Activated T-cell treated with anti-CD3 and anti-CD28 coated beads for 1 hour (primary cell): Measurements from ENCODE around the gene OR51F2.
"Not testable (repeated sequence)": the region's sequence is repeated elsewhere in the genome, so short reads cannot be mapped to it uniquely, and the experiment has no call there.

Experiments used
- DNase-seq: peaks from one replicate; pipeline ENCODE4 v3.0.0-alpha.2; 2020; ENCODE audit warnings: low read depth

The OR51F2 gene, protein sequence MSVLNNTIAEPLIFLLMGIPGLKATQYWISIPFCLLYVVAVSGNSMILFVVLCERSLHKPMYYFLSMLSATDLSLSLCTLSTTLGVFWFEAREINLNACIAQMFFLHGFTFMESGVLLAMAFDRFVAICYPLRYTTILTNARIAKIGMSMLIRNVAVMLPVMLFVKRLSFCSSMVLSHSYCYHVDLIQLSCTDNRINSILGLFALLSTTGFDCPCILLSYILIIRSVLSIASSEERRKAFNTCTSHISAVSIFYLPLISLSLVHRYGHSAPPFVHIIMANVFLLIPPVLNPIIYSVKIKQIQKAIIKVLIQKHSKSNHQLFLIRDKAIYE

DNA sequence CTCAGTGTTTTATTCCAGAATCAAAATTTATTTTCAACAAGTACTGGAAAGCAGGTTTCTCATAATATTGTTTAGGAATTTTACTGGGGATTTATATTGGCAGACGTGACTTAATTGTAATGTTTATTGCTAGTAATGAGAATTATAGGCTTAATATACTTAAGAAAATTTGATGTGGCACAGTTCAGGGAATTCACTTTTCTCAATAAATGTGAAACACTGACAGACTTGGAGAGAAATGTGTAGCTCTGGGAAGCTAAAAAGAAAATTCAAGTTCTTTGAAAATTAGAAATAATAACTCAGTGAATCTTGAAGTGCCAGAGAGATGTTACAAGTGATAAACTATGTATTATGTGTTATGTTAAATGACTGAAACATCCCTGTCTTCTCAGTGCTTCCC, at the start of gene OR51F2:
TSS of gene OR51F2 (plus strand) at position 301 of the 400 bp plus-strand sequence. CDS start 101 bp downstream, outside the sequence.
- no peak for DNase-seq

GRCh38 chr11:4782454-4782853, 38.7 kb upstream of the OR51F2 start:
- no peak for DNase-seq

DNA sequence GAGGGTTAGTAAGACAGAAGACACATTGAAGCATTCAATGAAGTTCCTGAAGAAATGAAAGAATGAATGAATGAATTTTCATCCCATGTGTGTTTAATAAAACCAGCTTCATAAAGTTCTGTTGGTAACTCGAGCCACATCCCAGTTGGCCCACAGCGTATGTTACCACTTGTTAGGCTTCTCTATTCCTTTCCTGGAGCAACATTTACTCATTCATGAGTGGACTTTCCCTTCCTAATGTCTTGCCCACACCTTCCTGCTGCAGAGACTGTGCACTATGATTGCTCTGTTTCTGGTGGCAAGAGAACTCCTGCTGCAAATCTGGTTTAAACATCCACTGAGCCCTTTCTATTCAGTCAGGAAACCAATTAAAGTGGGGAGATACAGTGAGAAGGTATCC, 23.9 kb upstream of the OR51F2 start:
- no peak for DNase-seq

DNA sequence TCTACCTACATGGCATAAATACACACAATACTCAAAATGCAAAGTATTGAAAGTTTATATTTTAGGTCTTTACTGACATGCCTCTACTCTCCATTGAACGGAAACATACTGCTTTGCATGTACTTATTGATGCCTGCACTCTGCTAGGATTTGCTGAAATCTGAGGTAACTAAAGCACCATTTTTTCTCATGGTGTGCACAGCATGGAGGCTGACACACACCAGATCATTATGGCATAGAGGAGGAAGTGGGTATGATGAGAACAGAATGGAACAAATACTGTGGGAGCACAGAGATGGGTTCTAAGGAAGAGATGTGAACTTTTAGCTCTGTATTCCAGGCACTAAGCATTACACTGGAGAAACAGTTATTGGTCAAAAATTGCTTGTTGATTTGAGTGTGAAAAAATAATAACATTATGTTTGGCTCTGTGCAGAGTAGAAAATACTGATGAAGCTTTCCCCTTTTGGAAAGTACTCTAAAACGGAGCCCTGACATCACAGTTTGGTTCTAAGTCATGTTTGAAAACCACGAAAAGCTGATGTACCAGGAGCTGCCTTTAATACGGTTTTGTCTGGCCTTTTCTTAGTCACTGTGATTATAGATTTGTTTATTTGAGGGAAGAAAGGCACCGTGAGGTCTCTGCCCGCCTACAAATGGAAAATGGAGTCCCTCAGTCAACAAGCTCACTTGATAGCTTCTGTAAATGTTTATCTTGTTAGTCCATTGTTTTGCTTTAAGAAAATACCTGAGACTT, 22.5 kb upstream of the OR51F2 start:
- DNase-seq, result no peak

- DNase-seq, result not testable (repeated sequence)
These were observed 19.8 kb upstream of the OR51F2 start for GRCh38 chr11:4801316-4801715.

DNA sequence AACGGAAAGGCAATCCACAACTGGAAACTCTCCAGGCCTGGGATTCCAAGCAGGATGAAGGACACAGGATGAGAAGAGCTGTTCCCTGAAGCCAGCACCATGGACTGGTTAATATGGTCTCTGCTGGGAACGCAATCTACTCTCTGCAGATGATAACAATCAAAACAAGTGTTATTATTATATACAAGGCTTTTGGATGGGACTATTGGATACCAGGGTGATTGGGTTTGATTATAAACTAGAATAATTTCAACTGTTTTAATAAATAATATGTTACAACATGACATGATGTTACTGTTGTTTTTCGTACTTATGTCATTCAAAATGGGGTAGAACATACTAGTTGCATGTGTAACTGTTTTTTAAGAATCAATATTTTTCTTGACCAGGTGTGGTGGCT, 16.8 kb upstream of the OR51F2 start, which contains the start of gene OR52R1:
TSS of gene OR52R1 (minus strand) at position 101 of the 400 bp plus-strand sequence. CDS start at position 101, 0 bp downstream.
- DNase-seq, result no peak

DNA sequence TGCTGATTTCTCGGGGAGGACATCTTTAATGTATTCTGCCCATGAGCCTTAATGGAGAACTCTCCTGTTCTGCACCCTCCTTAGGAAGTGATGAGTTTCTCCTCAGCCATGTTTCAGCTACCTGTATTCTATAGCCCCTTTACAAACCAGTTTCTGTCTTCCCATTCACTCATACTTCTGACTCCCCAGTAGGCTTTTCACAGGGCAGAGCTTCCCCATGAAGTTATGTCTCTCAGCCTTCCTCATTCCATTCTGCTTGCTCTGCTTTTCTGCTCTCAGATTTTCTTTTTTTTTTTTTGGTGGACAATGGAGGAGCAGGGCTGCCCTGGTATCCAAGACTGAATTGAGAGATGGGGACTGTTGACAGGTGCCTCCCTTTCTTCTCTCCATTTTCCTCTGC, 12.6 kb upstream of the OR51F2 start:
- no peak for DNase-seq

DNA sequence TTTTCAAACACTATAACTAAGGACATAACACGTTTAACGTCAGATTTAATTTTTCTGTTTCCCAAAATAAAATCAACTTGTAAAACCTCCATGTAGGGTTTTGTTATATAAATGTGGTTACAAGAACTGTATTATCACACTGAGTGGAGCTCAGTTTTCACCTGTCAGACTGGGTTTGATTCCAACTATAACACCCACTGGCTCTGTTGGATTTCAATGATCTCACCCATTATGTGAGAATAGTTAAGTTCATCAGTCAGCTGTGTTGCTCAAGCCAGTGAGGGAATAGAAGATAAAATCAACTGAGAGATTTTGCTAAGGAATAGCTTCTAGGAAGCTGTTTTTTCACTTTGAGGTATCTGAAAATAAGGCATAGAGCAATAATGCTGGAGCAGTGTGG, 11.9 kb upstream of the OR51F2 start:
- no peak for DNase-seq

GRCh38 chr11:4825132-4825531, 4.0 kb downstream of the OR51F2 start:
- DNase-seq, result no peak

DNA sequence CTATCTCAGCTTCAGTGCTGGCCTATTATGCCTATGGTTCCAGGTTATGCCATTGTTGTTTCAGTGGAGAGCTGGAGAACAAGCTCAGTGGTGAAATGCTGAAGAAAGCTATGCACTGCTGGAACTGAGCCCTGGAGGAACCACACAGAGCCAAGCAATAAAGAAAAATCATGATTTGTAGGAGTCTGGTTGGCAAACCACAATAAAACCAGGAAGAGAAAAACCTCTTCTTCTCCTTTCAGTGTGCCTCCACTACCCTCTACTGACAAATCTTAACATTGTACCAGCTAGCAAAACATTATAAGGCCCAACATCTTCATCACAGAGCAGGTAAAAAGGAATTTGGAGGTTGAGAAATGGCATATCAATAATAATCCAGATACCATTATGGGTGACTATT, 5.3 kb downstream of the OR51F2 start:
- no peak for DNase-seq

DNA sequence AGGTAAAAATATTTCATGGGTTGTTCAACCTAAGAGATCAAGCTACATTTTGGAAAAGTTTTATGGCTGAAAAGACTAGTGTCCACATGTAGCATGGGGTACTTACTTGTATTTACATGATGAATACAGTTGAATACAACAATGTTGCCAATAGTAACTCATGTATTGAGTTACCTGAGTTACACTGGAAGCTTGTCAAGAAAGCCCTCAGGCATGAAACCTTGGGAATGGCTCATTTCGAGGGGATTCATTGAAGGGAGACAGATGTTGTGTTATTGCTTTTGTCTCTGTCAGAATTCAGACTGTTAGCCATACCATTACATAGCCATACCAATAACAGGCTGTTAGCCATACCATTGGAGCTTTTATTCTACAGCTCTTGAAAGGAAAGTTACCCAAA, 9.2 kb downstream of the OR51F2 start:
- DNase-seq, result no peak

GRCh38 chr11:4830909-4831308, 9.8 kb downstream of the OR51F2 start:
- no peak for DNase-seq

DNA sequence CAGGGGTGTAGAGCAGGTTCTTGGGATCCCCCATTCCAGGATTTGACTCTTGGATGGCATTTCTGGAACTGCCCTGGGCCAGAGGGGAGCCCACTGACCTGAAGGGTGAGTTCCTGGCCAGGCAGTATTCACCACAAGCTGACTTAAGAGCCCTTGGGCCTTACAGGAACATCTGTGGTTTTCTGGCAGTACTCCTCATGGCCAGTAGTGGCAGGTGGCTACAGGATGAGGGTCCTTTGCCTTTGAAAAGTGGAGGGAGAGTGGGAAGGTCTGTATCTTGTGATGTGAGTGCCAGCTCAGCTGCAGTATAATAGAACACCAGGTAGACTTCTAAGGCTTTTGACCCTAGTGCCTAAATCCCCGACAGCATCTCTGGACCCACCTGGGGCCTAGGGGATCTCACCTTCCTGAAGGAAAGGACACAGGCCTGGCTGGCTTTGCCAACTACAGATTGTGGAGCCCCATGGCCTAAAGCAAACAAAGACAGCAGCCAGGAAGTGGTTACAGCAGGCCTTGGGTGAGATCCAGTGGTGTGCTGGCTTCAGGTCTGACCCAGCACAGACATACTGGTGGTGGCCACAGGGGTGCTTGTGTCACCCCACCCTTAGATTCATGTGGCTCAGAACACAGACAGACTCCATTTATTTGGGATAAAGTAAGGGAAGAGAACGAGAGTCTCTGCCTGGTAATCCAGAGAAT, 18.9 kb downstream of the OR51F2 start:
- no peak for DNase-seq

DNA sequence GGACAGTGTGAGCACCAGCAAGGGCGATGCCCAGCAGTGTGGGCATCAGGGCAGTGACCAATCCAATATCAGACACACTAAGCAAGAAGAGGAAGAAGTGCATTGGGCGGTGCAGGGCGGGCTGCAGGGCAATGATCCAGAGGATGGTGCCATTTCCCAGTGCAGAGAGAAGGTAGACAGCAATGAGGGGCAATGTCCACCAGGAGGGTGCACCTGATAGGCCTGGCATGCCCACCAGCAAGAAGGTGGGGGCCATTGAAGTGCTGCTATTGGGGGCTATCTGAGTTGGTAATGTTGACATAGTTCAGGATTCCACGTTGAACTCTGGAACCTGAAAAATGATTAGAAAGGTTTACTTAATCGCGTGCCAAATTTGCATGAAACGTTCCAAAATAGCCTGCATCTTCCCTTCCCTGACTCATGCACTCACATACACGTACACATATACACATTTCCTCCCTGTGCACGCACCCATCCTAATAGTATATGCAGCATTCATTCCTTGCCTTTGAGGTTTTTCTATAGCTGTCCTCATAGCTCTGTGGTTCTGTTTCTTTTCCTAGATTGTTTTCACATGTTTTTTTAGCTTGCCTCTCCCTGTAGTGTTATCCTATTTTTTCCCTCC, 27.9 kb downstream of the OR51F2 start, which contains the start of gene OR51S1:
TSS of gene OR51S1 (minus strand) at position 301 of the 625 bp plus-strand sequence. CDS start at position 301, 0 bp downstream.
- DNase-seq, result no peak

DNA sequence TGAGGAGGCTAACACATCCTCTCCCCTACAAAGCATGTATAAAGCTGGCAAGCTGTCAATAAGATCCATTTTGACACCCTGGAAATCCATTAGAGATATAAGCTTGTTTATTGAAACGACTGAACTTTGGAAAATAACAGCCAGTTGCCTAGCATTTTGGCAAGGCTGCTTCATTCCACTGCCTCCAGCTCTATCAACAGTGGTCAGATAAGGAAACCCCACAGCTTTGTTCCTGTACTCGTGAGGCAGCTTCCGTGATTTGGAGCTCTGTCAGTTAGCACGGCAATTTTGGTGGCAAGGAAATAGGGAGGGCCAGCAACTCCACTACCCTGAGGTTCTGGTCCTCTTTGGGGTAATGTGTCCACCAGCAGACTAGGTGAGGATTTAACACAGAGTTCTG, 29.9 kb downstream of the OR51F2 start:
- DNase-seq, result no peak

GRCh38 chr11:4854286-4854685, 33.2 kb downstream of the OR51F2 start:
- not testable (repeated sequence) for DNase-seq

DNA sequence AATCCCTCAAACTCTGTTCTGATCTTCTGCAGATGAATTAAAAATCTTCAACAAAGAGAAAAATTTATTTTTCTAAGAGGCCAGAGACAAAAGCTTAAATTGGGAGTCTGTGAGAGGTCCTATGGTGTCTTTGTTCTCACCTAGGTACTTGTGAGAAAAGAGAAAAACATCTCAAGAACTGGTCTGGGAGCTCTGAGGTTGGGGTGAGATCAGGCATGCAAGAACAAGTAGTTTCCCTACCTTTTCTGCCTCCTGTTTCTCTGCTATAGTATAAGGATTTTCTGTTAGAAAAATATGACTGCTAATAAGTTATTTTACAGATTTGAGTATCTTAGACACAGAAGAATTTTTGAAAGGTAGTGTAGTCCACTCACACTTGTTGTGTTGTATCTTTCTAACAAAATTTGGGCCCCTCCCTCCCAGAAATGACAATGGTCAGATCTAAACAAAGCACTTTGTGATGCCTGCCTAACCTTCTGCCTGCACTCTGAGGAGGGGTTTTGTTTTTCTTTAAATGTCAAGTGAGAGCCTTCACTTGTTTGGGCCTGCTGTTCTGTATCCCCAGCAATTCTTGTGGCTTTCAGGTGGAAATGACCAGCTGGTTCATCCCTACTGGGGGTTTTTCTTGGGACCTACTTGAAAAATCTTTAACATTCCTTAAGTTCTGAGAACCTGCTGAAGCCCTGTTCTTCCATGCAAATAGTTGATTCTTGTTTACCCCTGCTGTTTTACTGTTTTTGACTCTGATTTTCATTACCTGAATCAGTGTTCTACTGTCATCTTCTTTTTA, 41.5 kb downstream of the OR51F2 start:
- DNase-seq, result no peak

DNA sequence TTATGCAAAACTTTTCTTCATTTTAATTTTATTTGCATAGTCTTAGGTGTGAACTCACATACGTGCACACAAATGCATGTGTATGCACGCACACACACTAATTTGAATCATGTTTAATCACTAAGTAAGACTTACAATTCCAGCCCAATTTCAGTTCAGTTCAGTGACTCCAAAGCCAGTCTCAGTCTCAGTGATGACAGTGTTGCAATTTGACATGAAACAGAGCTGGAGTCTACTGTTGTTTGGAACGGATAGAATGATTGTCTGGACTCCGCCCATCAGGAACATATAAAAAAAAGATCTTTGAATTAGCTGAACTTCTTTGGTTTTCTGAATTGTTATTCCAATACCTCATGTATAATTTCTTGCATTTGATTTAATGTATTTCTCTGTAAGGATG, 42.8 kb downstream of the OR51F2 start:
- DNase-seq, result no peak

DNA sequence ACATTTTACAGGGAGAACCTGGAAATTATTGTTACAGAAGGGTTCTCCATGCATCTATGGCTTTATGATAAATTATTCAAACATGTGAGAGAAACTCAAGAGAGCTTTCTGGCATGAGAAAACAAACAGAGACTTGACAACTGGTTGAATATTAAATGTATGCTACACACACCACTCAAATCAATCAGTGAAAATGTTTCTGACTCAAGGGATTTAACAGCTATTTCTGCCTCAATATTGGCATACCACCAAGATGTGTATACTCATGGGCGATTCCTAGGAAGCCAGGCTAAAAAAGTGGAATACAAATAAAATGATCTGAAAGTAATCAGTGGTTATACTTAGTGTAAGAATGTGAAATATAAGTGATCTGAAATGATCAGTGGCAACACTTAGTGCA, 44.7 kb downstream of the OR51F2 start:
- no peak for DNase-seq
